H9 (cell line): ENCODE measurements around the gene RYR3. TPM values are rescaled to one million over a fixed set of nuclear protein-coding genes. Genes with fewer than 3 reads are reported as not detected.

Experiments
- DNase-seq: peaks from one replicate; pipeline ENCODE4 v3.0.0-alpha.2; 2017
- H2AFZ ChIP-seq: one replicate; pipeline ENCODE4 v1.6.1; 2013; ENCODE audit warnings: mild to moderate bottlenecking, low read length, control low read depth, moderate library complexity
- H2AK5ac ChIP-seq: 2 replicates; pipeline ENCODE4 v1.6.1; 2013; ENCODE audit warnings: low read length, control low read depth, mixed read lengths; ENCODE audit not compliant: insufficient read length
- H2BK120ac ChIP-seq: one replicate; pipeline ENCODE4 v1.6.1; 2013; ENCODE audit warnings: low read depth, mild to moderate bottlenecking, low read length, control low read depth, inconsistent platforms; ENCODE audit not compliant: poor library complexity, severe bottlenecking
- H2BK12ac ChIP-seq: 2 replicates; pipeline ENCODE4 v1.6.1; 2013; ENCODE audit warnings: low read length, control low read depth, mixed read lengths, low read depth; ENCODE audit not compliant: insufficient read length
- H2BK15ac ChIP-seq: 2 replicates; pipeline ENCODE4 v1.6.1; 2013; ENCODE audit warnings: low read depth, low read length, control low read depth
- H2BK20ac ChIP-seq: one replicate; pipeline ENCODE4 v1.6.1; 2013; ENCODE audit warnings: low read depth, mild to moderate bottlenecking, low read length, control low read depth, inconsistent platforms; ENCODE audit not compliant: poor library complexity, severe bottlenecking
- H2BK5ac ChIP-seq: 2 replicates; pipeline ENCODE4 v1.6.1; 2013; ENCODE audit warnings: low read length, control low read depth, mixed read lengths; ENCODE audit not compliant: insufficient read length
- H3K14ac ChIP-seq: 2 replicates; pipeline ENCODE4 v1.6.1; 2013; ENCODE audit warnings: low read length, control low read depth; ENCODE audit not compliant: insufficient read depth
- H3K18ac ChIP-seq: 2 replicates; pipeline ENCODE4 v1.6.1; 2013; ENCODE audit warnings: low read depth, mild to moderate bottlenecking, mixed read lengths, low read length, control low read depth; ENCODE audit not compliant: insufficient read length
- H3K23ac ChIP-seq: 2 replicates; pipeline ENCODE4 v1.6.1; 2013; ENCODE audit warnings: low read length, control low read depth, mixed read lengths, low read depth; ENCODE audit not compliant: insufficient read length
- H3K23me2 ChIP-seq: 2 replicates; pipeline ENCODE4 v1.6.1; 2013; ENCODE audit warnings: low read depth, mild to moderate bottlenecking, mixed read lengths, low read length, control low read depth; ENCODE audit not compliant: insufficient read length, poor library complexity, severe bottlenecking
- H3K27ac ChIP-seq: 2 replicates; pipeline ENCODE4 v1.5.1; 2013; ENCODE audit warnings: low read length, control low read depth, mixed read lengths, low read depth; ENCODE audit not compliant: insufficient read length
- H3K27me3 ChIP-seq: 2 replicates; pipeline ENCODE4 v1.6.1; 2013; ENCODE audit warnings: low read length, control low read depth, inconsistent platforms; ENCODE audit not compliant: insufficient read depth
- H3K4ac ChIP-seq: 2 replicates; pipeline ENCODE4 v1.6.1; 2013; ENCODE audit warnings: low read depth, mild to moderate bottlenecking, control low read depth, inconsistent platforms, low read length, moderate library complexity
- H3K4me1 ChIP-seq: 2 replicates; pipeline ENCODE4 v1.6.1; 2013; ENCODE audit warnings: low read length, control low read depth, inconsistent platforms; ENCODE audit not compliant: insufficient read depth
- H3K4me2 ChIP-seq: 2 replicates; pipeline ENCODE4 v1.6.1; 2013; ENCODE audit warnings: low read length, control low read depth, mixed read lengths; ENCODE audit not compliant: insufficient read length, insufficient read depth
- H3K56ac ChIP-seq: 2 replicates; pipeline ENCODE4 v1.6.1; 2013; ENCODE audit warnings: low read depth, mild to moderate bottlenecking, mixed read lengths, low read length, control low read depth; ENCODE audit not compliant: insufficient read length
- H3K79me1 ChIP-seq: 2 replicates; pipeline ENCODE4 v1.6.1; 2013; ENCODE audit warnings: low read depth, mild to moderate bottlenecking, moderate library complexity, low read length, control low read depth, inconsistent platforms; ENCODE audit not compliant: insufficient read depth, poor library complexity, severe bottlenecking
- H3K79me2 ChIP-seq: 2 replicates; pipeline ENCODE4 v1.6.1; 2013; ENCODE audit warnings: low read length, control low read depth, inconsistent platforms; ENCODE audit not compliant: insufficient read depth
- H3K9ac ChIP-seq: 2 replicates; pipeline ENCODE4 v1.6.1; 2013; ENCODE audit warnings: low read length, control low read depth, mixed read lengths; ENCODE audit not compliant: insufficient read length; ENCODE audit errors: extremely low read depth
- H3K9me3 ChIP-seq: one replicate; pipeline ENCODE4 v1.6.1; 2013; ENCODE audit warnings: low read depth, low read length, inconsistent platforms; ENCODE audit not compliant: control insufficient read depth
- H3T11ph ChIP-seq: one replicate; pipeline ENCODE4 v1.6.1; 2013; ENCODE audit warnings: mild to moderate bottlenecking, low read length, control low read depth, inconsistent platforms
- H4K20me1 ChIP-seq: one replicate; pipeline ENCODE4 v1.6.1; 2013; ENCODE audit not compliant: control insufficient read depth, insufficient read length, insufficient read depth
- H4K5ac ChIP-seq: 2 replicates; pipeline ENCODE4 v1.6.1; 2013; ENCODE audit warnings: low read depth, mild to moderate bottlenecking, mixed read lengths, low read length, control low read depth; ENCODE audit not compliant: insufficient read length
- H4K8ac ChIP-seq: replicated peaks from 2 replicates; pipeline ENCODE4 v1.6.1; 2013; ENCODE audit warnings: low read length, control low read depth, mixed read lengths, low read depth; ENCODE audit not compliant: insufficient read length
- H4K91ac ChIP-seq: 2 replicates; pipeline ENCODE4 v1.6.1; 2013; ENCODE audit warnings: low read depth, mild to moderate bottlenecking, moderate library complexity, mixed read lengths, low read length, control low read depth; ENCODE audit not compliant: insufficient read length
- H3K27ac Mint-ChIP-seq, 3 experiments: 2 replicates in 2 of 3; 3 replicates in 1 of 3; pipeline ENCODE4 v1.8.0; 2020 to 2021; ENCODE audit warnings: mixed read lengths in 3 of 3, mild to moderate bottlenecking in 1 of 3, moderate library complexity in 1 of 3
- H3K27me3 Mint-ChIP-seq: 2 replicates; pipeline ENCODE4 v1.8.0; 2021; ENCODE audit warnings: low read depth, mild to moderate bottlenecking, moderate library complexity, mixed read lengths
- H3K36me3 Mint-ChIP-seq, 3 experiments: 2 replicates in 2 of 3; 3 replicates in 1 of 3; pipeline ENCODE4 v1.8.0; 2020 to 2021; ENCODE audit warnings: low read depth in 3 of 3, mixed read lengths in 3 of 3; ENCODE audit not compliant: insufficient read depth in 1 of 3
- H3K4me1 Mint-ChIP-seq, 2 experiments: 2 replicates each; pipeline ENCODE4 v1.8.0; 2020; ENCODE audit warnings: mixed read lengths in 2 of 2
- H3K4me3 Mint-ChIP-seq, 2 experiments: 2 replicates in 1 of 2; 3 replicates in 1 of 2; pipeline ENCODE4 v1.8.0; 2020 to 2021; ENCODE audit warnings: mild to moderate bottlenecking in 2 of 2, mixed read lengths in 2 of 2, moderate library complexity in 1 of 2
- H3K9me3 Mint-ChIP-seq, 2 experiments: 2 replicates in 1 of 2; 3 replicates in 1 of 2; pipeline ENCODE4 v1.8.0; 2020; ENCODE audit warnings: mild to moderate bottlenecking in 2 of 2, mixed read lengths in 2 of 2, moderate library complexity in 1 of 2
- CTCF ChIP-seq: fragments of 200-600 bp; sonication (generic); conservative IDR thresholded peaks from 3 replicates; pipeline ENCODE4 v1.8.0; 2021; ENCODE audit warnings: antibody characterized with exemption, mild to moderate bottlenecking
- WGBS: extraction: QIAGEN DNeasy Blood & Tissue Kit; methylation state at CpG from one replicate; pipeline ENCODE4 v1.1.7; 2013; ENCODE audit warnings: missing lambda C conversion rate, low lambda C conversion rate, mixed read lengths; ENCODE audit not compliant: insufficient read length; ENCODE audit errors: extremely low coverage; 5-methylcytosine and 5-hydroxymethylcytosine counted together
- total RNA-seq: library from RNA; stranded (reverse); gene quantifications from 2 replicates; pipeline ENCODE4 v1.2.1, GENCODE V29; 2021

RYR3 gene
- total RNA-seq, 1 experiment from 2014 or later = 0.85 TPM

- Histone ChIP-seq H3K79me2 (no peaks in the 10 kb centered on the region), H4K5ac (no peak overlapping the region), H2BK120ac (no peak overlapping the region), H3K4me1 (no peaks in the 10 kb centered on the region), H4K20me1 (no peaks in the 10 kb centered on the region), H4K91ac (no peak overlapping the region), H2BK20ac (no peak overlapping the region), H3K56ac (no peak overlapping the region), H2AFZ (no peak overlapping the region), H3K18ac (no peak overlapping the region), H2BK12ac (no peak overlapping the region), H2AK5ac (no peak overlapping the region), H2BK15ac (no peak overlapping the region), H2BK5ac (no peak overlapping the region), H3K9ac (no peak overlapping the region), H3K14ac (no peak overlapping the region), H3K4me2 (no peak overlapping the region), H4K8ac (no peak overlapping the region), H3K79me1 (no peaks in the 10 kb centered on the region), H3K9me3 (no peaks in the 10 kb centered on the region), H3K4ac (no peak overlapping the region), H3T11ph (no peak overlapping the region), H3K23me2 (no peaks in the 10 kb centered on the region), H3K27me3 (no peaks in the 10 kb centered on the region), H3K23ac (no peak overlapping the region), H3K27ac (no peak overlapping the region)
- H3K9me3 Mint-ChIP-seq = peaks cover 0 to 3% of the 10 kb centered on the region in 2 experiments; a peak in 1 of 5 replicates
- no peaks in the 10 kb centered on the region for H3K4me1 Mint-ChIP-seq
- no peak for DNase-seq
- H3K4me3 Mint-ChIP-seq = no peak overlapping the region
- no peak for TF ChIP-seq CTCF
- no peak overlapping the region for H3K27ac Mint-ChIP-seq
- WGBS = no CpG with 5 or more reads among the region's 16 CpGs
- no peaks in the 10 kb centered on the region for H3K27me3 Mint-ChIP-seq
- no peaks in the 10 kb centered on the region; a peak in 1 of 7 replicates for H3K36me3 Mint-ChIP-seq
Observed at GRCh38 chr15:33660151-33660550, 349.4 kb downstream of the RYR3 start.
